Loucy (cell line): ENCODE data around the gene NBPF20.
"Not testable (repeated sequence)": the region's sequence is repeated elsewhere in the genome, so short reads cannot be mapped to it uniquely, and the experiment has no call there.

Experiments
- CTCF ChIP-seq: fragments of 200-600 bp; sonication (generic); conservative IDR thresholded peaks from 2 replicates; pipeline ENCODE4 v1.5.1; 2014; ENCODE audit warnings: mild to moderate bottlenecking, antibody characterized with exemption, low read length
- EZH2phosphoT487 ChIP-seq: fragments of 200-600 bp; IDR thresholded peaks from 2 replicates; pipeline ENCODE4 v1.6.1; 2018; ENCODE audit warnings: antibody characterized with exemption, mild to moderate bottlenecking, moderate library complexity, borderline replicate concordance

- not testable (repeated sequence) for TF ChIP-seq CTCF, EZH2phosphoT487
Observed at GRCh38 chr1:145431363-145432256, 6.2 kb upstream of the NBPF20 start.
